DLD1 (cell line): ENCODE data around the gene ESPL1.

ENCODE experiments used
- in situ Hi-C: cut with HindIII; loops from 2 replicates; pipeline ENCODE4 v1.10.0; 2017; ENCODE audit warnings: low sequenced_read_pairs

Gene ESPL1

DNA sequence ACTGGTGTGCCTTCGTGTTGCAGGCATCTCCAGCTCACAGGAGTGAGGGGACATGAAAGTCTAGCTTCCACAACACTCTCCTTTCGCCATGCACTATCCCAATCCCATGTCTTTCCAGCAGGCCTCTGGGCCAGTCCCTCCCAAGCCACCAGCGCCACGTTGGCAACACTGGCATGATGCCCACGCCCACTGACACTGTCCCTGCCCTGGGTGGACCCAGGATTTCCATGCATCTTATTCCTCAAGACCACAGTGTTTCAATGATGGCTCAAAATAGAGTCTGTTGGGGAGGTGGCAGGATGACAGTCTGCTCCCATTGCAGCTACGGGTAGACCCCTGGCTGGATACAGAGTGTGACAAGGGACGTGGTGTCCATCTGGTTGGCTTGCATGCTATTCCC is 65.7 kb downstream of the ESPL1 start:
- in situ Hi-C loops: no loop called here

DNA sequence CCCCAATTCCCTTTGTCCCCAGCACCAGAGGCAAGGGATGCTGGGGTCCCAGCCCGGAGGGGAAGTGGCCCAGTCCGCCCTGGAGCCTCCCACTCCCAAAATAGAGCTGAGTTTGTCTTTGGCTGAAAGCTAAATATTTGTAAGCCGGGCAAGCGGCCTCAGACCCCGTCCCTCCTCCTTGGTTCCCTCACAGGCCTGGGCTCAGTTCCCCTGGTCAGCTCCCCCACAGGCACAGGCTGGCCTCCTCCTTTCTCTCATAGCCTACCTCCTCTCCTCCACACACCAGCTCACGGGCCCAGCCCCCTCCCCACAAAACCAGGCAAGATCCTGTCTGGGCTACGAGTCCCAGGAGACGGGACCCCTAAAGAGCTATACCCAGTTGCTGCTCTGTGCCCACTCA is 66.7 kb downstream of the ESPL1 start:
- in situ Hi-C loops: no loop called here

DNA sequence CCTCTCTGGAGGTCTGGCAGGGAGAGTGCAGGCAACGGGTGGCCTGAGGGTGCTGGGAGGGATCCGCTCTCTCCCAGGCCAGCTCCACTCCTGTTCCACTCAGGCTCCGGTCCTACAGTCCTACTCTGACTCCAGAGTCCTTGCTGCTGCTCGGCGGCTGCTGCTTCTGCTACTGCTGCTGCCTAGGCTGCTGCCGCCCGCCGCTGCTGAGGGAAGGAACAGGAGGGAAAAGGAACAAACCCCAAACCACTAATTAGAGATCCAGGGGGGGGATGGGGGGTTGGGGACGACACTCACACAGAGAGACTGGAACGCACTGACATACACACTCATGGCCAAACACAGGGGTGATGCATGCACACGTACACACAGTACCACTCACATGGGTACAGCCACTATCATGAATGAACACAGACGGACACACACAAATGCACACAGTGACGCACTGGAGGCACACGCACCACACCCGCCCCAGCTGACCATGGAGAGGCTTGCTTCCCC is 68.1 kb downstream of the ESPL1 start, which contains the start of gene SP7:
SP7 (minus strand) TSS at position 174 of the 501 bp plus-strand sequence. CDS start 708 bp downstream, outside the sequence.
- in situ Hi-C loops: no loop called here

DNA sequence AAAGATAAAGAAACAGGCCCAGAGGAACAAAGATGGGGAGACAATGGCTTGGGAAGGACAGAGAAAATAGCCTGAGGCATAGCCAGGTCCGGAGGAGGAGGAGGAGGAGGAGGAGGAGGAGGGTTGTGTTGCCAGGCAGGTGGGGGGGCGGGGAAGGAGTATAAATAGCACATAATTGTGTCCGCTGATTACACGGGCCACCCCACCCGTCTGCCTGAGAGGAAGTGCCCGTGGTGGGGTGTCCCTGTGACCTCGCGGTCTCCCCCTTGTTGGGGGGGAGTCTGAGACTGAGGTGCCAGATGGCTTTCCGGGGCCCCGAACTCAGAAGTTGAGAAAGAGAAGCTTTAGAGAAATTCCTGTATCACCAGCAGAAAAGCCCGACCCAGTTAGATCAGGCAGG is 69.9 kb downstream of the ESPL1 start:
- in situ Hi-C loops: no loop called here

DNA sequence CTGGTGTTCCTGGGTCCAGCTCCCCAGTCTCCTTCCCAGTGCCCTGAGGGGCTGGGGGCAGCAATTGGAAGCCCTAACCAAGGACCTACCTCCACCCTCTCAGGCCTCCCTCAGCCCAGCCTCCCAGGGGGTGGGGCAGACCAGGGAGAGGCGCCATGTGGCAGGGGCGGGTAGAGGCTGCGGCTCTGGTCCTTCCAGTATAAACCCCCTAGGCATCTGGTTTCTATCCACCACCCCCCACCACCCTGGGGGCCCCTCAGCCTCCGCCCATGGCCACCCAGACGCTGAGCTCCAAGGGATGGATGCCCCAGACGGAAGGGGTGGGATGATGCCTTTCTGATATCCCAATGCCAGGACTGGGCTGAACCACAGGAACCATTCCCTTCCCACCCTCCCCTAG is 70.8 kb downstream of the ESPL1 start:
- in situ Hi-C loops: no loop called here

DNA sequence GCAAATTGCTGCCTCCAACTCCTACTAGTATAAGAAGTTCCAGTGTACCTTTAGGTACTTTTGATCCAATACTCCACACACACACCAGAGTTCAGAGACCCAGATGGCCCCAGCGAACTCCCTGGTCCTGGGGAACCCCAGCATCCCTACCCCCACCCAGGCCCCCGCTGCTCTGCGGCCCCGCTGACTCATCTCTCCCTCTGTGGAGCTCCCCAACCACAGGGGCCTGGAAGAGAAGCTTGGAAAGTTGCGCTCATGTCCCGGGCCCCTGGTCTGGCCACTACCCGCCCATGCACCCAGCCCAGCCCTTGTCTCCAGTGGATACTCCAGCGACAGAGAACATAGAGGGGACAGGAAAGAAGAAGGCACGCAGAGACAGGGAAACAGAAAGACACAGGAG is 72.3 kb downstream of the ESPL1 start:
- in situ Hi-C loops: no loop called here
